Kidney (tissue), 14 donors: ENCODE results near the gene COPZ2. TPM values are rescaled to one million over a fixed set of nuclear protein-coding genes. Genes with fewer than 3 reads are reported as not detected.

ENCODE experiments used
- DNase-seq, 5 donors: peaks; one replicate each; pipeline ENCODE4 v3.0.0-alpha.2; 2013 to 2020
- FAIRE-seq: peaks from 2 replicates; lab custom pipeline; 2012; peaks lifted over from hg19 to GRCh38; lab: Jason Lieb, UNC
- H3K27ac ChIP-seq, 2 donors: one replicate each; pipeline ENCODE4 v1.7.0; 2013; ENCODE audit warnings: low read depth in 2 of 2, low read length in 2 of 2, inconsistent platforms in 1 of 2
- H3K27me3 ChIP-seq: one replicate; pipeline ENCODE4 v1.7.1; 2013; ENCODE audit warnings: low read length, inconsistent platforms; ENCODE audit not compliant: control insufficient read depth, insufficient read depth
- H3K36me3 ChIP-seq, 3 donors: one replicate each; pipeline versions ENCODE4 v1.7.0 to v1.7.1; 2013; ENCODE audit warnings: low read length in 3 of 3, control low read depth in 1 of 3, inconsistent platforms in 1 of 3; ENCODE audit not compliant: insufficient read depth in 3 of 3, control insufficient read depth in 2 of 3
- H3K4me1 ChIP-seq, 3 donors: one replicate each; pipeline versions ENCODE4 v1.7.0 to v1.7.1; 2013; ENCODE audit warnings: low read length in 3 of 3, inconsistent platforms in 1 of 3, low read depth in 1 of 3; ENCODE audit not compliant: control insufficient read depth in 2 of 3, insufficient read depth in 2 of 3
- H3K4me3 ChIP-seq, 3 donors: one replicate each; pipeline versions ENCODE4 v1.7.0 to v1.8.1; 2013; ENCODE audit warnings: low read length in 3 of 3, control low read depth in 1 of 3, inconsistent platforms in 1 of 3
- H3K9ac ChIP-seq, 3 donors: one replicate each; pipeline versions ENCODE4 v1.7.0 to v1.7.1; 2013; ENCODE audit warnings: low read length in 3 of 3, control low read depth in 1 of 3, inconsistent platforms in 1 of 3
- H3K9me3 ChIP-seq, 3 donors: one replicate each; pipeline versions ENCODE4 v1.7.0 to v1.7.1; 2013; ENCODE audit warnings: low read length in 3 of 3, control low read depth in 1 of 3, inconsistent platforms in 1 of 3; ENCODE audit not compliant: control insufficient read depth in 2 of 3, insufficient read depth in 1 of 3
- intact Hi-C: fragments of 100-400 bp; cut with DNase I; formaldehyde crosslinking; loops from one replicate; pipeline ENCODE4 v1.11.1; 2022
- polyA plus RNA-seq: library from polyadenylated mRNA; stranded (reverse); fragments of 350-450 nt; fragmentation: Illumina TruSeq; extraction: RNeasy Lipid Tissue Mini Kit (QIAGEN cat#74804); gene quantifications from one replicate; pipeline ENCODE4 v1.2.3, GENCODE V29; 2014; ENCODE audit warnings: low read depth, low replicate concordance; ENCODE audit not compliant: insufficient read depth
- total RNA-seq: library from RNA; stranded (reverse); fragmentation: NEBNext Ultra II Directional; extraction: Animal tissue kit (Norgen Biotek cat#: 25700); gene quantifications from one replicate; pipeline ENCODE4 v1.2.1, GENCODE V29; 2021
- TF ChIP-seq, protein P1 (sequence below): IDR thresholded peaks from 3 replicates; pipeline ENCODE4 v1.5.1; 2012; ENCODE audit warnings: mild to moderate bottlenecking, moderate library complexity, borderline replicate concordance; ENCODE audit not compliant: insufficient read depth; ENCODE audit errors: extremely low read depth
- donor health status: control.
- donor health status: control.
- donor health status: control.
- donor health status: control.
- donor health status: control.
- donor health status: DM: yes; HTN: yes; CAD: no.
- donor health status: Normal renal cell carcinoma (clear cell type).

The COPZ2 gene
- total and polyA plus RNA-seq, 2 donors from 2014 or later, result 24.9 to 38.2 TPM

DNA sequence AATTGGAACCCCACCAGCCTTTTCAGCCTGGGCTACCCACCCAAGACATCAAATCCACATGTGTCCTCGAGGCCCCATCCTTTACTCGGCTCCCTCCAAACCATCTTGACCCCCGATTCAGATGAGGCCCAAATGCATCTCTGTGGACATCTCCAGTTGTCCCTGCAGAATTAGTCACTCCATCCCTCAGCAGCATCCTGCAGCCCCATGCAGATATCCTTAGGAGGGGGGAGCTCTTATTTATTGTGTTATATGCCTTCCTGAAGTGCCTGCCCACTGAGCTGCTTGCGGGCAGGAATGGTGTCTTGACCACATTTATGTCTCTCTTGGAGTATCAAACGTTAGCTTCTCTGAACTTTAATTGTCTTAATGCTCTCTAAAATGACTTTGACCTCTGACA, 51.1 kb downstream of the COPZ2 start:
- H3K36me3 ChIP-seq, result peaks cover 0 to 12% (median 7%) of the 10 kb centered on the region in 3 donors
- intact Hi-C loops, result no loop called here
- H3K27me3 ChIP-seq, result no peaks in the 10 kb centered on the region
- no peak overlapping the region for H3K4me3 ChIP-seq
- no peaks in the 10 kb centered on the region for H3K9me3 ChIP-seq
- no peak overlapping the region for H3K9ac ChIP-seq
- no peak for DNase-seq
- no peak for FAIRE-seq
- H3K27ac ChIP-seq, result no peak overlapping the region
- peaks cover 0 to 3% (median 2%) of the 10 kb centered on the region in 3 donors for H3K4me1 ChIP-seq
- TF ChIP-seq, protein P1, sequence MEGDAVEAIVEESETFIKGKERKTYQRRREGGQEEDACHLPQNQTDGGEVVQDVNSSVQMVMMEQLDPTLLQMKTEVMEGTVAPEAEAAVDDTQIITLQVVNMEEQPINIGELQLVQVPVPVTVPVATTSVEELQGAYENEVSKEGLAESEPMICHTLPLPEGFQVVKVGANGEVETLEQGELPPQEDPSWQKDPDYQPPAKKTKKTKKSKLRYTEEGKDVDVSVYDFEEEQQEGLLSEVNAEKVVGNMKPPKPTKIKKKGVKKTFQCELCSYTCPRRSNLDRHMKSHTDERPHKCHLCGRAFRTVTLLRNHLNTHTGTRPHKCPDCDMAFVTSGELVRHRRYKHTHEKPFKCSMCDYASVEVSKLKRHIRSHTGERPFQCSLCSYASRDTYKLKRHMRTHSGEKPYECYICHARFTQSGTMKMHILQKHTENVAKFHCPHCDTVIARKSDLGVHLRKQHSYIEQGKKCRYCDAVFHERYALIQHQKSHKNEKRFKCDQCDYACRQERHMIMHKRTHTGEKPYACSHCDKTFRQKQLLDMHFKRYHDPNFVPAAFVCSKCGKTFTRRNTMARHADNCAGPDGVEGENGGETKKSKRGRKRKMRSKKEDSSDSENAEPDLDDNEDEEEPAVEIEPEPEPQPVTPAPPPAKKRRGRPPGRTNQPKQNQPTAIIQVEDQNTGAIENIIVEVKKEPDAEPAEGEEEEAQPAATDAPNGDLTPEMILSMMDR, result no peak

DNA sequence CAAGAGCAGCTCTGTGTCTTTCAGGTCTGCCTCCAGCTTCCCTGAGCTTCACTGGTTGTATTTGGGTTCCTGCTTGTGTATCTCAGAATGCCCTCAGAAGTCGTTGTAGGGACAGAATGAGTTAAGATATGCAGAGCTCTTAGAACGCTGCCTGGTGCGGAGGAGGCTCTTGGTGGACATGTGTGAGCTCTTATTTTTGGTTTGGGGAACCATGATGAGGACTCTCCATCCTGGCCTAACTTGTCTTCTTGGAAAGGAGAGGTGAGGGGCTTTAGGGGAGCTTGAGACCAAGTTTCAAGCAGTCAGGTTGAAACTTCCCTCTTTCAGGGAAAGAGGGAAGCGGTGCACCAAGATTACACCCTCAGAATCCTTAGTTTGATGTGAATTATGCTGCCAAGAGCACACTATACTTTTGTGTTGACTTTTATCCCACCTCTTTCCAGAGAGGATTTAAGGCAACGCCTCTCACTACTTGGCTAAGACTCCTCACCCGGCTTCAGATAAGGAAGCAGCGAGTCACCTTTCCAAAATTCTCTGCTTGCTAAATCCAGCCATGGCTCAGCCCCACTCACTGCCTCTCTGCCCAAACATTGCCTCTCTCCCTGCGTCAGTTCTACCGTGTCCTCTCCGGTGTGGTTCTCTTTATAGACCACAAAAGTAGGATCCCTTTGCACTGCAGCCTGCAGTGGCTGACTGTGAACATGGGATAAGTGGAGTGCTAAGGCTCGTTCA, 53.9 kb downstream of the COPZ2 start:
- intact Hi-C loops, result no loop called here
- no peak overlapping the region for H3K27ac ChIP-seq

DNA sequence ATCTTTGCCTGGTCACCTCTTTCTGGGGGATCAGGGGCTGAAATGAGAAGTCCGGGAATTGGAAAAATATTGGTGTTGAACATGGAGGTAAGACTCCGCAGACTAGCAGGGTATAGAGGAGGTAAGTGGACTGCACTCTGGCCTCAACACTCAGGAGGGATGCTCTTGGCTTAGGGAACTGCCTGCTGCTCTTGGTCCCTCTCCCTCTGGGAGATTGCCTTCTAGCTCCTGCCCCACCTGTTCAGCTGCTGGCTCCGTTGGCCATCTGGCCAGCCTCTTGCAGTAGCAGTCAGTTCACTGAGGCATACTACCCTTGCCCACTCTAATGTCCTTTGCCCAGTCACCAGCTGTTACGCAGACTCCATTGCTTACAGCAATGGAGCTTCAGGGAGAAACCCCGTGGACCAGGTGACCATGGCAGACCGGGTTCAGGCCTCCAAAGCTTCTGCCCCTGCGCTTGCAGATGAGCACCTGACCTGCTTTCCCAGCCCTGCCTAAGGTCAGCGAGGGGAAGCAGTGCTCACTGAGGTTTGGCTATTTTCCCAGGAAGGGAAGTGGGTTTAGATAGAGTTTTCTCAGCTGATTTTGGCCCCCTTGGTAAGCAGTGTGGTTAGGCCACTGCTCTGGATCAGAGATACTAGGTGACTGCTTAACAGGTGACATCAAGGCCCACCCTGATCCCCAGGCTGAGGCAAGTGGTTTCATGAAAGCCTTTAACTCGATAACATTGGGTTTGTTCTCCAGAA, 54.8 kb downstream of the COPZ2 start:
- Histone ChIP-seq H3K4me1 (peaks cover 0 to 3% (median 2%) of the 10 kb centered on the region in 3 donors), H3K9ac (no peak overlapping the region), H3K27me3 (no peaks in the 10 kb centered on the region), H3K36me3 (peaks cover 8 to 37% (median 26%) of the 10 kb centered on the region in 3 donors), H3K9me3 (no peaks in the 10 kb centered on the region), H3K4me3 (no peak overlapping the region), H3K27ac (no peak overlapping the region)
- intact Hi-C loops, result no loop called here
- TF ChIP-seq, protein P1, result no peak
- DNase-seq (no peak), FAIRE-seq (no peak)

More for the DNA sequence above, 53.9 kb downstream of the COPZ2 start:
- TF ChIP-seq, protein P1, result no peak
- DNase-seq (no peak), FAIRE-seq (no peak)
- H3K9me3 ChIP-seq, result no peaks in the 10 kb centered on the region
- H3K4me3 ChIP-seq, result no peak overlapping the region
- peaks cover 8 to 33% (median 26%) of the 10 kb centered on the region in 3 donors for H3K36me3 ChIP-seq
- H3K9ac ChIP-seq, result no peak overlapping the region
- H3K27me3 ChIP-seq, result no peaks in the 10 kb centered on the region
- H3K4me1 ChIP-seq, result peaks cover 0 to 3% (median 2%) of the 10 kb centered on the region in 3 donors
